ENCODE results near the gene EPHA10. TPM values are rescaled to one million over a fixed set of nuclear protein-coding genes. Genes with fewer than 3 reads are reported as not detected.

The EPHA10 gene
- polyA plus RNA-seq, 3 donors from 2014 or later: not detected

DNA sequence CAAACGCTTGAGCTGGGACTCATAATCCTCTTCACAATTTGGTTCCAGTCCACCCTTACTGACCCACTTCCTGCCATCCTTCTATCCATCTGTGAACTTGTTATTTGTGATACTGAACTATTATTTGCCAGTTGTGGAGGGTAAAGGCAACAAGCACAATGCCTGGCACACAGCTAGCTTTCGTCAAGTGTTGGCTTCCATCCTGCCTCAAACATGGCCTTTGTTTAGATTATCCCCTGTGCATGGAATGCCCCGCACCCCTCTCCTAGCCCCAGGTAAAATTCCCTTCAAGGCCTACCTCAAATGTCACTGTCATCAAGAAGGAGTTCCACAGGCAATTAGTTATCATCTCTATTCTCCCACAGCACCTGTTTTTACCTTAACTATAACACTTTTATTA lies 84.0 kb downstream of the EPHA10 start:
- Mint-ChIP-seq H3K9me3 (peaks cover 0 to 2% (median 0%) of the 10 kb centered on the region in 6 donors), H3K36me3 (peaks cover 8 to 31% (median 16%) of the 10 kb centered on the region in 3 donors), H3K4me3 (no peak overlapping the region), H3K27me3 (ENCODE audit: low read depth in 3 of 3) (no peaks in the 10 kb centered on the region), H3K4me1 (no peaks in the 10 kb centered on the region), H3K27ac (no peak overlapping the region)
- no peak for DNase-seq

DNA sequence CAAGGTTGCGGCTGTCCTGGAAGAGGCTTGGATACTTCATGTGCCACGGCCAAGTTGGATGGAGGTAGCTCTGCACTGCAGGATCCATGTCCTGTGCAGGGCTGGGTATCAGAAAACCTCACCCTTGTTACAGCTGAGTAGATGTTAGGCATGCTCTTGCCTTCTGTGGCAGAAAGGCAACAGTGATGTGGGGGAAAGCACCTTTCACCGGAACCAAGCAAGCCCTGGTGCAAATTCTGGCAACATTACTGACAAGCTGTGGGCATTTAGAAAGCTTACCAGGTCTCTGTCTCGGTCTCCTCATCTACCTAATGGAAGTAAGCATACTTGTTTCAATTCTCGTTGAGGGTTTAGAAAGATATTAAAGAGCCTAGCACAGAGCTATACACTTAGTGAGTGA lies 87.1 kb downstream of the EPHA10 start:
- peaks cover 2 to 5% (median 3%) of the 10 kb centered on the region in 3 donors for H3K27me3 Mint-ChIP-seq (ENCODE audit: low read depth in 3 of 3)
- no peak for DNase-seq
- H3K4me3 Mint-ChIP-seq: no peak overlapping the region
- peaks cover 0 to 2% (median 0%) of the 10 kb centered on the region in 6 donors for H3K9me3 Mint-ChIP-seq
- H3K4me1 Mint-ChIP-seq: peaks cover 3 to 5% of the 10 kb centered on the region in 2 donors
- H3K27ac Mint-ChIP-seq: no peak overlapping the region
- H3K36me3 Mint-ChIP-seq: peaks cover 0 to 6% (median 1%) of the 10 kb centered on the region in 3 donors

DNA sequence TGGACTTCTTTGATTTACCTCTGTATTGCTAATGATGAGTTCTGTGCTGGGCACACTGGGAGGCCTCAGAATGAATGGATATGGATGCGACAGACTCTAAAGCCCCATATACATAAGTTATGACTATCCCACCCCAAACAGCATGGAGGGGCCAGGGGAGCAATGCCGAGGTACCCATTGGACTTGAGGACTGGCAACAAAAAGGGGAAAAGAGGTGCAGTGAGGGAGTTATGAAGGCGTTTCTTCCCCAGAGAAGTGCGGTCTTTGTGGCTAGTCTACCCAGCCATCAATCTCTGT lies 87.8 kb downstream of the EPHA10 start:
- H3K4me1 Mint-ChIP-seq: peaks cover 3 to 5% of the 10 kb centered on the region in 2 donors
- H3K4me3 Mint-ChIP-seq: no peak overlapping the region
- peaks cover 0 to 2% (median 0%) of the 10 kb centered on the region in 6 donors for H3K9me3 Mint-ChIP-seq
- H3K27me3 Mint-ChIP-seq (ENCODE audit: low read depth in 3 of 3): peaks cover 2 to 5% (median 3%) of the 10 kb centered on the region in 3 donors
- no peak for DNase-seq
- H3K27ac Mint-ChIP-seq: no peak overlapping the region
- H3K36me3 Mint-ChIP-seq: peaks cover 0 to 5% (median 0%) of the 10 kb centered on the region in 3 donors

DNA sequence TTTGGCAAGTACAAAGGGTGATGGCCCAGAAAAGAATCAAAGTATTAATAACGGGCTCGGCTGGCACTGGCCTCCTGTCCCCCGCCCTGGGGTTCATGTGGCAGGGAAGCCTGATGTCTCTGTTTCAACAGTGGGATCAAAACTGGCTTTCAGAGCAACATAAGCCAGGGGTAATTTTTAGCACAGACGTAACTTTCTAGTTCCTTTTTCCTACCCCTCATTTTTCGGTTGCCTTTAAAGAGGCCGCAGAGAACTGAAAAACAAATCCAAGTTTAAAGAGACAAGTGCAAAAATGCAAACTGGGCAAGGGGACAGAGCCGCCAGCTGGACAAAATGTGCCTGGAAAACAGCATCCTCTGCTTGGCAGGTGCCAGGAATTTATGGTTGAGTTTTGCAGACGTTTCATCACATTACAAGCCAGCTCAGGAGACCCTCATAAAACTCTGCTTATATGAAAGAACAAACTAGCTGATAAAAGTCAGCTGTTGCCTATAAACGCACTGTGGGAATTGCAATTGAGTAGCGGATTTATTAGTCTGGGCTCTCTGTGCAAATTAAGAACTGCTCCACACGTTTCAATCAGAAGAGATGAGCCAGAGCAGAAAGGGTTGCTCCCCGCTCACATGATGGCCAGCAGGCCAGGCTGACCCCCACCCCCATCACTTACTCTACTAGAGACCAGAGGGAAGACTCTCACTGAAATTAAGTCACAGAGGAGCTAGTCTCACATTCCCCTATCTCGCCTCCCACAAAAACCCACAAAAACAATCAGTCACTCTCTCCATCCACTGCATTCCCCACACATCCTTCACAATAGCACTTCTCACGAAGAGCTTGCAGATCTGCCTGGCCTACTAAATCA lies 88.4 kb downstream of the EPHA10 start:
- no peak overlapping the region for H3K4me3 Mint-ChIP-seq
- peaks cover 2 to 5% (median 3%) of the 10 kb centered on the region in 3 donors for H3K27me3 Mint-ChIP-seq (ENCODE audit: low read depth in 3 of 3)
- peaks cover 0 to 2% (median 0%) of the 10 kb centered on the region in 6 donors for H3K9me3 Mint-ChIP-seq
- no peak overlapping the region for H3K27ac Mint-ChIP-seq
- peaks cover 3 to 5% of the 10 kb centered on the region in 2 donors for H3K4me1 Mint-ChIP-seq
- peaks cover 0 to 5% (median 0%) of the 10 kb centered on the region in 3 donors for H3K36me3 Mint-ChIP-seq
- DNase-seq: no peak

GRCh38 chr1:37673920-37674319 lies 91.0 kb downstream of the EPHA10 start:
- no peak overlapping the region for H3K27ac Mint-ChIP-seq
- peaks cover 2 to 5% (median 3%) of the 10 kb centered on the region in 3 donors for H3K27me3 Mint-ChIP-seq (ENCODE audit: low read depth in 3 of 3)
- peaks cover 3 to 5% of the 10 kb centered on the region in 2 donors for H3K4me1 Mint-ChIP-seq
- H3K4me3 Mint-ChIP-seq: no peak overlapping the region
- DNase-seq: peak; percentile 20 to 30 (median 30)
- H3K9me3 Mint-ChIP-seq: no peaks in the 10 kb centered on the region
- H3K36me3 Mint-ChIP-seq: no peaks in the 10 kb centered on the region

- H3K4me1 Mint-ChIP-seq: peaks cover 3 to 5% of the 10 kb centered on the region in 2 donors
These were observed 92.6 kb downstream of the EPHA10 start for GRCh38 chr1:37672136-37672870.

DNA sequence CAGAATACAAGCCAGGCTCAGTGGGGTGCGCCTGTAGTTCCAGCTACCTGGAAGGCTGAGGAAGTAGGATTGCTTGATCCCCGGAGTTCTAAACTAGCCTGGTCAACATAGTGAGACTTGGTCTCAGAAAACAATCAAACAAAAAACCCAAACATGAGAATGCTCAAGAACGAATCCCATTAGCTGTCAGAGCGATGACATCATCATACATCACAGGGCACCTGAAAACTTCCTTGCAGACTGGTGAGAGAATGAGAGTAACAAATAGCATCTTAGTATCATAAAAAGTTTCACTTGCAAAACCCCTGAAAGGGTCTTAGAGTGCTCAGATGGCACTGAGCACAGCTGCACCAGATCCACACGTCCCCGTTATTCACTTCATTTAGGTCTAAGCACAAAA lies 93.7 kb downstream of the EPHA10 start:
- Mint-ChIP-seq H3K27me3 (ENCODE audit: low read depth in 3 of 3) (peaks cover 2 to 7% (median 5%) of the 10 kb centered on the region in 3 donors), H3K36me3 (no peaks in the 10 kb centered on the region), H3K27ac (no peak overlapping the region), H3K4me3 (no peak overlapping the region), H3K4me1 (peaks cover 3 to 5% of the 10 kb centered on the region in 2 donors), H3K9me3 (no peaks in the 10 kb centered on the region)
- no peak for DNase-seq

More at GRCh38 chr1:37672136-37672870, 92.6 kb downstream of the EPHA10 start:
- Mint-ChIP-seq H3K9me3 (no peaks in the 10 kb centered on the region), H3K36me3 (no peaks in the 10 kb centered on the region), H3K4me3 (no peak overlapping the region), H3K27ac (no peak overlapping the region), H3K27me3 (ENCODE audit: low read depth in 3 of 3) (peaks cover 2 to 7% (median 5%) of the 10 kb centered on the region in 3 donors)
- no peak for DNase-seq

DNA sequence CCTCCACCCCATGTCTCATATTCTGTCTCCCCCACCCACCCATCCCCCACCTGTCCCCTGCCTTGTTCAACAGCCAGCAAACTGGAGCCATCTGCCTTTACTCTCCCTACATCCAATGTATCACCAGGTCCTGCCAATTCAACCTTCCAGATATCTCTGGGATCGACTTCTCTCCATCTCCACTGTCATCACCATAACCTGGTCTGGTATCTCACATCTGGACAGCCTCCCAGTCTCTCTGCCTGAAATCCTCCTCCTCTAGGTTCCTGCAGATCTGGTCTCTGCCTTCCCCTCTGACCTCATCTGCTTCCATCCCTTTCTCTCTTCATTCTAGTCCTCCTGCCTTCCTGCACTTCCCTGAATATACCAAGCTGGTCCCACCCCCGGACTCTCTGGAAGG lies 94.8 kb downstream of the EPHA10 start:
- H3K9me3 Mint-ChIP-seq: no peaks in the 10 kb centered on the region
- DNase-seq: no peak
- H3K36me3 Mint-ChIP-seq: no peaks in the 10 kb centered on the region
- H3K27ac Mint-ChIP-seq: no peak overlapping the region
- peaks cover 3 to 5% of the 10 kb centered on the region in 2 donors for H3K4me1 Mint-ChIP-seq
- H3K27me3 Mint-ChIP-seq (ENCODE audit: low read depth in 3 of 3): peaks cover 0 to 7% (median 5%) of the 10 kb centered on the region in 3 donors
- no peak overlapping the region for H3K4me3 Mint-ChIP-seq

DNA sequence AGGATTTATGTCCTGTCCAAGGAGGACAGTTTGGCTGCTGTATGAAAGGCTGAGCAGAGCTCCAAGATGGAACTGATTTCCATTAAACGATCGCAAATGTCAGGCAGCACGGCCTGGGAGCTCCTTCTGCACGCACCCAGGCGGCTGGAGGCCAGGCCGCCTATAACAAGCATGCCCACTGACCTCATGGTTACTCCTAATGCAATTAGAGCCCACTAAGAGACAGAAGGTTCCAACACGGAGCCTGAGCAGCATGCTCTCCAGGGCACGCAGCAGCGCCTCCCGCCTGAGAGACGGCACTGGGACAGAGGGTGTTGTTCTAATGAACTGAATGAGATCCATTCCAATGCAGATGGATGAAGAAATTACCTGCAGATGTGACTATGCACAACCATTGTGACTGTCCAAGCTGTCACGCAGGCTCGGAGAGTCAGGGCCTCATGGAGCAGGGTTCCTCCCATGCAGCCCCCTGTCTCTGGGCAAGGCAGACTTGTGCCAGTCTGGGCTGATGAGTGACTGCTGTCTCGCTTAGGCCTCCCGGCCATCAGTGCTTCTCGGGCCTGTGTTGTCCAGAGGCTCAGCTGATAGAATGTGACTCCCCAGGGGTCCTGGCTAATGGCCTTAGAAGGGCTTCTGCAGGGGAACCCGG lies 97.8 kb downstream of the EPHA10 start:
- Mint-ChIP-seq H3K9me3 (no peaks in the 10 kb centered on the region), H3K36me3 (no peaks in the 10 kb centered on the region), H3K27ac (no peak overlapping the region), H3K4me3 (no peak overlapping the region), H3K4me1 (no peaks in the 10 kb centered on the region), H3K27me3 (ENCODE audit: low read depth in 3 of 3) (peaks cover 0 to 6% (median 0%) of the 10 kb centered on the region in 3 donors)
- no peak for DNase-seq

DNA sequence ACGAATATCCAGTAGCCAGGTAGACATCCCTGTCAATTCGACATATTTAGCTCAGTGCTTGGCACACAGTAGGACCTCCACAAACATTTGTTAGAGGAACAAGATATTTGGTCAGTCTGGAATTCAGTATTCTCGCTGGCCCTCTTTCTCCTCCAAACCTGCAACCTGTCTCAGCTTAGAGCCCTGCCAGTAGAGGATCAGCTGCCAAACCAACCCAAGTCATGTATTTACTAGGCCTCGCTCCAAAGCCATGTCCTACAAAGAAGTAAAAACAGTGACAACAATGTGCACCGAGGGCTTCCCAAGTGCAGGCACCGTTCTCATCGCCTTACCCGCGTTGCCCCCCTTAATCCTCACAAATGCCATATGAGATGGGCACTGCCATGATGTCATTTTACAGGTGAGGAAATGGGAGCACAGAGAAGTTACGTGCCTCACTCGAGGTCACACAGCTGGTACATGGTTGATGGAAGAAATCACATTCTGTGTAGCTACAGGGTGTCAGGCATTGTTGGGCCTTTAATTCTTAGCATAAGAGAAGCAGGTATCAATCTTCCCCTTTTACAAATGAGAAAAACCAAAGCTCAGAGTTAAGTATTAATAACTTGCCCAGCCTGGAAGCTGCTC lies 98.6 kb downstream of the EPHA10 start:
- Mint-ChIP-seq H3K27me3 (ENCODE audit: low read depth in 3 of 3) (peaks cover 0 to 6% (median 3%) of the 10 kb centered on the region in 3 donors), H3K27ac (no peak overlapping the region), H3K4me1 (no peaks in the 10 kb centered on the region), H3K9me3 (no peaks in the 10 kb centered on the region), H3K4me3 (no peak overlapping the region), H3K36me3 (no peaks in the 10 kb centered on the region)
- DNase-seq: no peak

Other genes starting within 250 kb of the EPHA10 start
- gene SNIP1, start 210.8 kb downstream of the EPHA10 start, polyA plus RNA-seq: 10 to 100 TPM in 1 of 3 donors, 1 to 10 TPM in 2; 2.1 to 10.8 (median 3.2) TPM
- not detected for gene DNALI1, start 208.2 kb downstream of the EPHA10 start, polyA plus RNA-seq
- 10 to 100 TPM; 29.3 to 55.0 (median 40.8) TPM for gene GNL2, start 169.2 kb downstream of the EPHA10 start, polyA plus RNA-seq
- not detected for gene RSPO1, start 130.2 kb downstream of the EPHA10 start, polyA plus RNA-seq
- 1 to 10 TPM; 2.6 to 6.1 (median 5.4) TPM for gene CDCA8, start 72.6 kb downstream of the EPHA10 start, polyA plus RNA-seq
- gene MANEAL, start 28.7 kb upstream of the EPHA10 start, polyA plus RNA-seq: 1 to 10 TPM; 1.5 to 2.2 (median 1.7) TPM
- gene C1orf122, start 42.7 kb upstream of the EPHA10 start, polyA plus RNA-seq: 10 to 100 TPM; 33.9 to 58.9 (median 39.3) TPM
- 10 to 100 TPM; 17.7 to 44.1 (median 41.3) TPM for gene YRDC, start 43.1 kb upstream of the EPHA10 start, polyA plus RNA-seq
- gene MTF1, start 94.5 kb upstream of the EPHA10 start, polyA plus RNA-seq: 10 to 100 TPM in 2 of 3 donors, 1 to 10 TPM in 1; 7.7 to 19.0 (median 14.5) TPM
- 10 to 100 TPM; 11.1 to 28.0 (median 13.6) TPM for gene INPP5B, start 181.9 kb upstream of the EPHA10 start, polyA plus RNA-seq
- gene SF3A3, start 224.9 kb upstream of the EPHA10 start, polyA plus RNA-seq: 10 to 100 TPM; 62.3 to 81.7 (median 70.9) TPM
- gene FHL3, start 240.4 kb upstream of the EPHA10 start, polyA plus RNA-seq: 100 to 1,000 TPM in 1 of 3 donors, 10 to 100 TPM in 2; 36.8 to 121 (median 74.1) TPM
- gene UTP11, start 247.6 kb upstream of the EPHA10 start, polyA plus RNA-seq: 10 to 100 TPM; 22.6 to 32.7 (median 30.4) TPM